Endothelial cell (in vitro differentiated cells): Measurements from ENCODE around the gene ARHGAP44. TPM values are rescaled to one million over a fixed set of nuclear protein-coding genes. Genes with fewer than 3 reads are reported as not detected.

Experiments
- DNase-seq: peaks from one replicate; pipeline ENCODE4 v3.0.0; 2021; ENCODE audit warnings: low spot score
- H3K27ac Mint-ChIP-seq: one replicate; pipeline ENCODE4 v1.8.0; 2021; ENCODE audit warnings: mixed read lengths, inconsistent platforms; ENCODE audit not compliant: unreplicated experiment
- H3K27me3 Mint-ChIP-seq: one replicate; pipeline ENCODE4 v1.8.0; 2021; ENCODE audit warnings: mild to moderate bottlenecking, moderate library complexity, mixed read lengths, inconsistent platforms; ENCODE audit not compliant: unreplicated experiment
- H3K36me3 Mint-ChIP-seq: one replicate; pipeline ENCODE4 v1.8.0; 2021; ENCODE audit warnings: mild to moderate bottlenecking, low read depth, mixed read lengths, inconsistent platforms; ENCODE audit not compliant: unreplicated experiment
- H3K4me1 Mint-ChIP-seq: one replicate; pipeline ENCODE4 v1.8.0; 2021; ENCODE audit warnings: mild to moderate bottlenecking, mixed read lengths, inconsistent platforms; ENCODE audit not compliant: unreplicated experiment
- H3K4me3 Mint-ChIP-seq: one replicate; pipeline ENCODE4 v1.8.0; 2021; ENCODE audit warnings: mild to moderate bottlenecking, mixed read lengths, inconsistent platforms; ENCODE audit not compliant: unreplicated experiment
- H3K9me3 Mint-ChIP-seq: one replicate; pipeline ENCODE4 v1.8.0; 2021; ENCODE audit warnings: mixed read lengths, inconsistent platforms; ENCODE audit not compliant: unreplicated experiment
- CTCF ChIP-seq: fragments of 200-600 bp; sonication (generic); IDR thresholded peaks from one replicate; pipeline ENCODE4 v1.5.0; 2021; ENCODE audit warnings: antibody characterized with exemption; ENCODE audit not compliant: unreplicated experiment
- total RNA-seq: library from RNA; stranded (reverse); fragmentation: NEBNext Ultra II Directional; extraction: Animal tissue kit (Norgen Biotek cat#: 25700); gene quantifications from one replicate; pipeline ENCODE4 v1.2.1, GENCODE V29; 2021; ENCODE audit not compliant: unreplicated experiment

ARHGAP44 gene
- total RNA-seq, 1 donor from 2014 or later, result 11.5 TPM

DNA sequence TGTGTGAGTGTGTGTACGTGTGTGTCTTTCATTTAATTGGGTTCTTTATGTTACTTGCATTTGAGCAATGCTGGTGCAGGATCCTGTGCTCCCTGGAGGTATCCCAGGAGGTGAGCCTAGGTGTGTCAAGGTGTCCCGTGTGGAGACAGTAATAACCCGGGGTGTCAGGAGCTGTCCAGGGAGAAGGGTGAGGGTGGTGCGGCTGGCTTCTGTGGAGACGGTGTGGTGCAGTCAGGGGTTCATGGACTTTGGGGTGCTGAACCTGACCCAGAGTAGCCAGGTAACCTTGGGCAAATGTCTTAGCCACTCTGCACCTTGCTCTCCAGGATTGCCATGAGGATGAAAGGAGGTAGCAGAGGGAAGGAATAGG is 235.9 kb downstream of the ARHGAP44 start:
- TF ChIP-seq CTCF, result no peak
- peaks cover 4% of the 10 kb centered on the region for H3K36me3 Mint-ChIP-seq
- peaks cover 7% of the 10 kb centered on the region for H3K27me3 Mint-ChIP-seq
- no peak for DNase-seq
- no peak overlapping the region for H3K27ac Mint-ChIP-seq
- no peaks in the 10 kb centered on the region for H3K9me3 Mint-ChIP-seq
- H3K4me3 Mint-ChIP-seq, result peak overlapping the region; percentile 83
- H3K4me1 Mint-ChIP-seq, result peaks cover 3% of the 10 kb centered on the region

- H3K27ac Mint-ChIP-seq, result no peak overlapping the region
- no peak overlapping the region for H3K4me3 Mint-ChIP-seq
- TF ChIP-seq CTCF, result no peak
- H3K36me3 Mint-ChIP-seq, result peaks cover 4% of the 10 kb centered on the region
- H3K4me1 Mint-ChIP-seq, result peaks cover 3% of the 10 kb centered on the region
- H3K27me3 Mint-ChIP-seq, result peaks cover 7% of the 10 kb centered on the region
- H3K9me3 Mint-ChIP-seq, result no peaks in the 10 kb centered on the region
- DNase-seq, result no peak
Observed at GRCh38 chr17:13025687-13026086, 236.4 kb downstream of the ARHGAP44 start.

GRCh38 chr17:13027246-13027645 is 237.9 kb downstream of the ARHGAP44 start:
- DNase-seq, result no peak
- Mint-ChIP-seq H3K36me3 (peaks cover 4% of the 10 kb centered on the region), H3K9me3 (no peaks in the 10 kb centered on the region), H3K4me1 (peaks cover 9% of the 10 kb centered on the region), H3K4me3 (no peak overlapping the region), H3K27ac (no peak overlapping the region), H3K27me3 (peaks cover 10% of the 10 kb centered on the region)
- no peak for TF ChIP-seq CTCF

GRCh38 chr17:13029340-13029739 is 240.0 kb downstream of the ARHGAP44 start:
- Mint-ChIP-seq H3K9me3 (no peaks in the 10 kb centered on the region), H3K4me3 (no peak overlapping the region), H3K27me3 (peaks cover 7% of the 10 kb centered on the region), H3K27ac (no peak overlapping the region), H3K36me3 (peaks cover 8% of the 10 kb centered on the region), H3K4me1 (peaks cover 13% of the 10 kb centered on the region)
- TF ChIP-seq CTCF, result no peak
- DNase-seq, result no peak

DNA sequence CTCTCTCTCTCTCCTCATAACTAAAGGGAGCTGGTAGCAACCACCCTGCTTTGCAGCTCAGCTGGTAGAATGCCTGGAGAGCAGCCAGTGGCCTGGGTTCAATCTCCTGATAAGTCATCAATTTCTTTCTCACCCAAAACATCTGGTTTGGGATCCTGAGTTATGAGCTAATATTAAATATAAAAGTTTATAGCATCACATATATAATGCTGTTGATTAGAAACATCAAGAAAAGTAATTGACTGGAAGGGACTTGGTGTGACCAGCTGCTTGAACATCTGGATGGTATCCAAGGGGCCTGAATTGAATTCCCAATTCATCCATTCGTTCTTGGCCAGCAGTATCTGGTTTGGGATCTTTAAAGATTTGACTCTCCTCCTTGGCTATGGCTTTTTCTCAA is 240.8 kb downstream of the ARHGAP44 start:
- Mint-ChIP-seq H3K4me3 (no peak overlapping the region), H3K4me1 (peaks cover 12% of the 10 kb centered on the region), H3K27me3 (peaks cover 5% of the 10 kb centered on the region), H3K36me3 (peaks cover 6% of the 10 kb centered on the region), H3K9me3 (no peaks in the 10 kb centered on the region), H3K27ac (no peak overlapping the region)
- DNase-seq, result no peak
- TF ChIP-seq CTCF, result no peak
